Kidney glomerular epithelial cell (primary cell): ENCODE measurements around the gene SSR2.
A peak's percentile ranks its signal among the peaks of the same experiment; 100 is the strongest.

ENCODE experiments used
- DNase-seq: peaks from one replicate; lab custom pipeline; 2025; lab: John Stamatoyannopoulos, UW

Gene SSR2

DNA sequence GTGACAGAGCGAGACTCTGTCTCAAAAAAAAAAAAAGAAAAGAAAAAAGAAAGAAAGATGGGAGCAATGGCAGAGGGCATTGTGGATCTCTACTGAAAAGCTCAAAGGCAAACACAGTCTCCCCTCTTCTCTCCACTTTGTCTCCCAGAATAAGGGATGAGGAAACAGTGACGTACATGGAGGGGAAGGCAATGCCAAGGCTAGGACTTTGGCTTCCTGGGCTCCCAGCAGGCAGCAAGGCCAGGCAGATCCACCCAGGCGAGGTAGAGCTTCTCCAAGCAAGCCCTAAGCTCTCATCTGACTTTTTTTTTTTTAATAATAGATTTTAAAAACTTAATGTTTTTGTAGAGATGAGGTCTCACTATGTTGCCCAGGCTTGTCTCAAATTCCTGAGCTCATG is 47.0 kb downstream of the SSR2 start:
- DNase-seq, result no peak

GRCh38 chr1:155971910-155972809 is 48.6 kb downstream of the SSR2 start:
- DNase-seq, result no peak

- DNase-seq, result no peak
These were observed 50.1 kb downstream of the SSR2 start for GRCh38 chr1:155970531-155971167.

GRCh38 chr1:155969377-155969791 is 51.4 kb downstream of the SSR2 start:
- no peak for DNase-seq

DNA sequence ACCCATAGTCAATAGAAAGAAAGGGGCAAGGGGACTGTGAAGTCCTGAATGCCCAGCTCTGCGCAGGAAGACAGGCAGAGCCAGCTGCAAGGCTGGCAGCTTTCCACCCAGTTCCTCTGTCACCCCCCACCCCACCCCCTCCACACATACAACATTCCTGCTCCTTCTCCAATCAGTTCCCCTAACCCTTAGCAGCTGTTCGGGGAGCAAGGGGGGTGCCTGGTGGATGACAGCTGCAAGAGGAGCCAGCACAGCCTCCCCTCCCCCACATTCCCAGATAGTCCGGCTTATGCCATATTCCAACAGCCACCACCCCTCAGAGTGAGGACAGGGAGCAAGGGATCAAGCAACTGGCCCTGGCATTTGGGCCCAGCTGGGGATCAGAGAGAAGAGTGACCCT is 52.1 kb downstream of the SSR2 start:
- no peak for DNase-seq

DNA sequence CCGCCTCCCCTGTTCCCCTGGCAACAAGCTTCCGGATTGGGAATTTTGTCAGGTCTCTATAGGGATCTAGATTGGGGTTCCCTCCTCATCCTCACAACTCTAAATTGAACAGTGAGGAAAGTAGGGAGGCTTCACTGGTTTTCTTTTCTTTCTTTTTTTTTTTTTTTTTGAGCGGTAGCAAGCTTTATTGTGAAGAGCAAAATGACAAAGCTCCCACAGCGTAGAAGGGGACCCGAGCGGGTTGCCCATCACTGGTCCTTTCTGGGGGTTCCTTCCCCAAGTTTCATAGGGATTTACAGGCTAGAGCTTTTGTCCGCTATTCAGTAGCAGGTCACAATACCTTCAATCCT is 52.7 kb downstream of the SSR2 start:
- DNase-seq, result no peak

- no peak for DNase-seq
These were observed 53.3 kb downstream of the SSR2 start for GRCh38 chr1:155967341-155968050.

GRCh38 chr1:155966750-155967149 is 54.0 kb downstream of the SSR2 start:
- DNase-seq, result no peak

- no peak for DNase-seq
These were observed 54.6 kb downstream of the SSR2 start for GRCh38 chr1:155966135-155966534.

DNA sequence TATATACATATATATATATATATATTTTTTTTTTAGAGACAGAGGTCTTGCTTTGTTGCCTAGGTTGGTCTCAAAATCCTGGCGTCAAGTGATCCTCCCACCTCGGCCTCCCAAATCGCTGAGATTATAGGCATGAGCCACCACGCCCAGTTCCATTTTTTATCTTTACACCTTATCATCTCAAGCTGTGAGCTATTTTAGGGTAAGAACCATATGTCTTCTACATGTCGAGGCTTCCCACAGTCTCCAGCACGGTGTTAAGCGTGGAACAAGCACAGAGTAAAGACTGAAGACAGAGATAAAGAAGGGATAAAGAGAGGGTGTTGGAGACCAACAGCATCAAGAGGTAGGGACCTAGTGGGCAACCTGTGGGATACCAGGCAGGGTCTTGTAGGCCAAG is 56.6 kb downstream of the SSR2 start:
- DNase-seq, result no peak

DNA sequence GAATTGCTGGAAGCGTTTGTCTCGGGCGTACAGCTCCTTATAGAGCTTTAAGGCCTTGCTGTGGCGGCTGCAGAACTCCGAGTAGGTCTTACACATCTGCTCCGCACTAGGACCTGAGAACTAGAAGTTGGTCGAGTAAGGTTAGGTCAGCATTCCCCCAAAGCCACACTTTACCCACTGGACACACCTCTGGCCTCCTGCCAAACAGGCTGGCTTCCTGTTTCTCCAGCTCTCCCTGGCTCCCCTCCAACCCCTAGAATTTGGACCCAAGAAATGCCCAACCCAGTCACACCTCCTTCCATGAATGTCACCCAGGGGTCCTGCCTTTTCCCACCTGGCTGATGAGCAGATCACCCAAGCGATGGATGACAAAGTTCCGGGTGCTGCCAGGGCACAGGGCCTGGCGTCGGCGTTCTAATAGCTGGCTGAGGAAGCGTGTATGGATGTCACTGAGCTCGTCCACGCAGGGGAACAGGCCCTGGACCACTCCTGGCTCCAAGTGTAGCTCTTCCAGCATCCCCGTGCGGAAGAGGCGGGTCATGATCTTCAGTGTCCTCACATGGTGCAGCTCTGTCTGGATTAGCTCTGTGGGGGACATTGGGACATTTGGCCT is 58.0 kb downstream of the SSR2 start:
- DNase-seq, result no peak

DNA sequence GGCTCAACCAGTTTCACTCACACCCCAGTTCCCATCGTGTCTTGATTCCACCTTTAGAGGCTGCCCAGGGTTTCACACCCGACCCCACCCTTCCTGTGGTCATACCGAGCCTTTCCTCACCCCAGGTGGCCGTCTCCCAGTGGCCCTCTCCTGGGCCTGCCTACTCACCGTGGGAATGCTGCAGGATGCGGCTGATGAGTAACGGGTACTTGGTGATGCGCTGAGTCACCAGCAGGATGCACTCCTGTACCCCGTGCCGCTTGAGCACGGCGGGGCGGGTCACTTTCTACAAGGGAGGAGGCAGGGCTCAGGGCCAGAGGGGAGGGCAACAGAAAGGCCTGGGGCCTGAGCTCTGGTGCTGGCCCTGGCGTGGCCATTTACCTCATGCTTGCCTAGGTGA is 58.8 kb downstream of the SSR2 start:
- DNase-seq, result peak; percentile 89

DNA sequence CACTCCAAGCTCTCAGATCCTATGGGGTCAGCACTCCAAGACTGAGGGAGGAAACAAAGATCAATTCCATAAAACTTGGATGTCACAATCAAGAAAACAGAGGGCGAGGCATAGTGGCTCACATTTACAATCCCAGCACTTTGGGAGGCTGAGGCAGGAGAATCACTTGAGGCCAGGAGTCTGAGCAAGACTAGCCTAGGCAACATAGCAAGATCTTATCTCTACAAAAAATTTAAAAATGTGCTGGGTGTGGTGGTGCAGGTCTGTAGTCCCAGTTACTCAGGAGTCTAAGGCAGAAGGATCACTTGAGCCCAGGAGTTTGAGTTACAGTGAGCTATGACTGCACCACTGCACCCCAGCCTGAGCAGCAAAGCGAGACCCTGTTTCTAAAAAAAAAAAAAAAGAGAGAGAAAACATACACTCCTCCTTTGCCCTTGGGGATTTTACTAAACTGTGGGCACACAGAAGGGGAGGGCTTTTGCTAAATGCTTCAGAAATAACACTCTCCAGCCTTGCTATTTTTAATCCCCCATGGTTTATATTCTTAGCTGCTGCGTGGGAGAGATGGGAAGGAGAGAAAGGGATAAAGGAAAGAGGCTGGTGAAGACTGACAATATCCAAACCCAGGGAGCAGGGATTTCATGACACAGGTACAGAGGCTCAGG is 60.5 kb downstream of the SSR2 start:
- DNase-seq, result no peak
